CD4-positive, alpha-beta memory T cell (primary cell): ENCODE data around the gene ACOT7. TPM values are rescaled to one million over a fixed set of nuclear protein-coding genes. Genes with fewer than 3 reads are reported as not detected.

ENCODE experiments used
- CTCF ChIA-PET: fragments of 350-600 bp; sonication (Branson Sonifier 250); formaldehyde crosslinking; loops from one replicate; lab custom pipeline; 2021; ENCODE audit warnings: inconsistent platforms; ENCODE audit not compliant: partially characterized antibody; lab: Charles Lee
- POLR2A ChIA-PET: fragments of 350-600 bp; sonication (Branson Sonifier 250); formaldehyde crosslinking; loops from one replicate; lab custom pipeline; 2021; ENCODE audit not compliant: partially characterized antibody; lab: Charles Lee
- DNase-seq, 5 donors: peaks; one replicate each; pipeline versions ENCODE4 v3.0.0 to v3.0.0-alpha.2; 2020 to 2022; ENCODE audit warnings: mixed read lengths in 1 of 5
- H3K27ac ChIP-seq: one replicate; pipeline ENCODE4 v1.7.0; 2013; ENCODE audit warnings: low read depth, low read length
- H3K27me3 ChIP-seq: 2 replicates; pipeline ENCODE4 v1.7.0; 2013; ENCODE audit warnings: mild to moderate bottlenecking, low read length, moderate library complexity; ENCODE audit not compliant: insufficient read depth
- H3K36me3 ChIP-seq: 2 replicates; pipeline ENCODE4 v1.7.0; 2013; ENCODE audit warnings: mild to moderate bottlenecking, low read length, moderate library complexity; ENCODE audit not compliant: insufficient read depth
- H3K4me1 ChIP-seq: 2 replicates; pipeline ENCODE4 v1.7.0; 2013; ENCODE audit warnings: mild to moderate bottlenecking, low read length, moderate library complexity; ENCODE audit not compliant: insufficient read depth
- H3K4me3 ChIP-seq, 2 donors: one replicate each; pipeline ENCODE4 v1.7.0; 2013; ENCODE audit warnings: low read length in 2 of 2, mild to moderate bottlenecking in 1 of 2
- H3K9me3 ChIP-seq, 2 donors: one replicate each; pipeline ENCODE4 v1.7.0; 2013; ENCODE audit warnings: low read length in 2 of 2, control low read depth in 1 of 2; ENCODE audit not compliant: control insufficient read depth in 1 of 2
- H3K27ac Mint-ChIP-seq, 7 donors: one replicate each; pipeline ENCODE4 v1.8.0; 2020 to 2021; ENCODE audit warnings: mixed read lengths in 7 of 7, mild to moderate bottlenecking in 6 of 7, inconsistent platforms in 3 of 7, moderate library complexity in 3 of 7
- H3K27me3 Mint-ChIP-seq, 2 donors: one replicate each; pipeline ENCODE4 v1.8.0; 2020 to 2021; ENCODE audit warnings: mixed read lengths in 2 of 2
- H3K36me3 Mint-ChIP-seq, 2 donors: one replicate each; pipeline ENCODE4 v1.8.0; 2020 to 2021; ENCODE audit warnings: mixed read lengths in 2 of 2, inconsistent platforms in 1 of 2, mild to moderate bottlenecking in 1 of 2
- H3K4me1 Mint-ChIP-seq, 4 donors: one replicate each; pipeline ENCODE4 v1.8.0; 2020 to 2021; ENCODE audit warnings: mixed read lengths in 4 of 4, mild to moderate bottlenecking in 1 of 4
- H3K4me3 Mint-ChIP-seq, 8 donors: one replicate each; pipeline ENCODE4 v1.8.0; 2020 to 2021; ENCODE audit warnings: mixed read lengths in 8 of 8, mild to moderate bottlenecking in 7 of 8, moderate library complexity in 6 of 8, inconsistent platforms in 3 of 8
- H3K9me3 Mint-ChIP-seq, 8 donors: one replicate each; pipeline ENCODE4 v1.8.0; 2020 to 2021; ENCODE audit warnings: mixed read lengths in 8 of 8, mild to moderate bottlenecking in 5 of 8, inconsistent platforms in 3 of 8, moderate library complexity in 1 of 8
- intact Hi-C: fragments of 100-400 bp; cut with micrococcal nuclease; formaldehyde crosslinking; loops from one replicate; pipeline ENCODE4 v1.15.1; 2023
- polyA plus RNA-seq, 2 donors: library from polyadenylated mRNA; unstranded; fragments of 300-500 nt; fragmentation: Illumina TruSeq; gene quantifications; one replicate each; pipeline ENCODE4 v1.2.3, GENCODE V29; 2021
- total RNA-seq, 2 experiments: library from RNA; stranded (reverse); gene quantifications; one replicate each; pipeline ENCODE4 v1.2.3, GENCODE V29; 2021

Gene ACOT7
- total and polyA plus RNA-seq, 4 experiments from 2014 or later: 2.7 to 7.4 (median 4.8) TPM

DNA sequence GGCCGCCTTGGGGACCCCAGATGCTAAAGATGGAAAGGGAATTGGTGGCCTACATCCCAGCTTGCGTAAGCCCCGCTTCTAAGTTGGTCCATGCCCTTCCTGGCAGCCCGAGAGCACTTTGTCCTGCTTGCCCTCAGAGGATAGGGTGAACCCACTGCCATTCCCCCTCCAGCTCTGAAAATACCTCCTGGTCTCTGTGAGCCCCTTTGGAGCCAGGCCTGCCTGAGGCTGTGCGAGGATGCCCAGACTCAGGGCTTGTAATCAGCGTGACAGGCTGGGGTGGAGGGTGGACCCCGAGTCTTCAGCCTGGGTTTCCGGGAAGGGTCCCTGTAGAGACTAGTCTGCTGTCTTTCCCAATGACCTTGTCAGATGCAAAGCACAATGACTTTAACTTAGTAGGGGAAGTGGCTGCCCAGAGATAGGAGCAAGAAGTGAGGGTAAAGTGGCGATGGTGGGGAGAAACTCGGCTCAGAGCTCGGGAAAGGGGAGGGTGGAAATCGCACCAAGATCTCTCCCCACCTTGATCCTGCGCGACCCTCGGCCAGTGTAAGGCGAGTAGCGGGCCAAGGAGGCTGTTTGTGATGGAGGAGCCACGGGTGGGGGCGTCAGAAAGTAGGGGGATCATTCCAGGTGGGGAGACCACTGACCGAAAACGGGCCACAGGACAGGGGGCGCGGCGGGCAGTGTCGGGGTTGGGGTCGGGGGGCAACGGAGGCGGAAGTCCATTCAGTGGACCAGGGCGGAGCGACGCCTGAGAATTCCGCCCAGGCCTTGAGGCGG, 152.3 kb downstream of the ACOT7 start:
- ChIA-PET POLR2A (no interaction called here), CTCF (no interaction called here)
- peaks cover 34% of the 10 kb centered on the region for H3K27me3 ChIP-seq
- H3K9me3 Mint-ChIP-seq: no peaks in the 10 kb centered on the region
- H3K36me3 Mint-ChIP-seq: no peaks in the 10 kb centered on the region
- H3K27ac Mint-ChIP-seq: peak overlapping the region in 1 of 7 donors; percentile 4
- H3K27me3 Mint-ChIP-seq: peaks cover 23 to 25% of the 10 kb centered on the region in 2 donors
- intact Hi-C loops: loop anchor here (10.0 kb wide), 1 partner anchor 216 kb away; no protein-coding TSS in a partner anchor
- no peak overlapping the region for H3K27ac ChIP-seq
- H3K4me3 Mint-ChIP-seq: peak overlapping the region in 5 of 8 donors; percentile 9 to 45 (median 30)
- H3K4me1 ChIP-seq: peaks cover 16% of the 10 kb centered on the region
- H3K4me3 ChIP-seq: no peak overlapping the region
- H3K4me1 Mint-ChIP-seq: peaks cover 3 to 16% (median 7%) of the 10 kb centered on the region in 4 donors
- H3K9me3 ChIP-seq: no peaks in the 10 kb centered on the region
- no peaks in the 10 kb centered on the region for H3K36me3 ChIP-seq
- no peak for DNase-seq

DNA sequence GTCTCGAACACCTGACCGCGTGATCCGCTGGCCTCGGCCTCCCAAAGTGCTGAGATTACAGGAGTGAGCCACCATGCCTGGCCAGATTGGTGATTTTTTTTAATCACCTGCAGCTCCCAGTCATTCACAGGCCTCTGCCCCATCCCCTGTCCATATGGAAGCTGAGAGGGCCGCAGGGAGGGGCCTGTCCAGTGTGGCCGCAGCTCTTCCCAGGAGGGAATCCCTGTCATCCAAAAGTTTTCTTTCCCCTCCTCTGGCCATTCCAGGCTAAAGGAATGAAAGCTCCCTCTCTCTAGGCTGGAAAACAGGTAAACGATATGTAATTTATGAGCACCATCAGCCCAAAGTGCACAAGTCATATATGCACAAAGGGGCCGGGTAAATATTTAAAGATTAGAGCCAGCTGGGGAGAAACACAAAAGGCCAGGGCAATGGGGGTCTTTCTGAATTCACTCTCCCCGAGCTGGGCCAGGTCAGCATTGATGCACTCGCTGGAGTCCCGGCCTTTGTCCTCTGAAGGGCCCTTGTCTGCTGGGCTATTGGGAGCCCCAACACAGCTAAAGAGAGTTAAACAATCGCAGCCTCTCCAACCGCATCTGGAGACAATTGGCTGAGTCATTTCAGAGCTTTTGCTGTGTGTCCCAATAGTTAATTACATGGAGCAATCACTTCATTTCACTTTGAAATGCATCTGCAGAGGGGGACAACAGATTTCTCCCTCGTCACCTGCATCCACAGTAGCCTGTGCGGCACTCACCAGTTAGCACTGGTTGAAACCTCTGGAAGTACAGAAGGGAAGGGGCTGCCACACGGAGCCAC, 153.4 kb downstream of the ACOT7 start:
- intact Hi-C loops: loop anchor here (10.0 kb wide), 1 partner anchor 215 kb away; no protein-coding TSS in a partner anchor
- ChIA-PET POLR2A (no interaction called here), CTCF (interaction anchor here (0.9 kb wide), 1 partner anchor 36 kb away, joined by 3 read pairs; no protein-coding TSS in a partner anchor)
- Mint-ChIP-seq H3K36me3 (no peaks in the 10 kb centered on the region), H3K27ac (no peak overlapping the region), H3K4me3 (peak overlapping the region in 1 of 8 donors; percentile 10), H3K4me1 (peaks cover 3 to 16% (median 6%) of the 10 kb centered on the region in 4 donors), H3K27me3 (peaks cover 22 to 24% of the 10 kb centered on the region in 2 donors), H3K9me3 (peaks cover 0 to 3% (median 0%) of the 10 kb centered on the region in 8 donors)
- Histone ChIP-seq H3K27ac (no peak overlapping the region), H3K9me3 (no peaks in the 10 kb centered on the region), H3K27me3 (peaks cover 31% of the 10 kb centered on the region), H3K4me1 (peaks cover 7% of the 10 kb centered on the region), H3K36me3 (no peaks in the 10 kb centered on the region), H3K4me3 (no peak overlapping the region)
- no peak for DNase-seq

DNA sequence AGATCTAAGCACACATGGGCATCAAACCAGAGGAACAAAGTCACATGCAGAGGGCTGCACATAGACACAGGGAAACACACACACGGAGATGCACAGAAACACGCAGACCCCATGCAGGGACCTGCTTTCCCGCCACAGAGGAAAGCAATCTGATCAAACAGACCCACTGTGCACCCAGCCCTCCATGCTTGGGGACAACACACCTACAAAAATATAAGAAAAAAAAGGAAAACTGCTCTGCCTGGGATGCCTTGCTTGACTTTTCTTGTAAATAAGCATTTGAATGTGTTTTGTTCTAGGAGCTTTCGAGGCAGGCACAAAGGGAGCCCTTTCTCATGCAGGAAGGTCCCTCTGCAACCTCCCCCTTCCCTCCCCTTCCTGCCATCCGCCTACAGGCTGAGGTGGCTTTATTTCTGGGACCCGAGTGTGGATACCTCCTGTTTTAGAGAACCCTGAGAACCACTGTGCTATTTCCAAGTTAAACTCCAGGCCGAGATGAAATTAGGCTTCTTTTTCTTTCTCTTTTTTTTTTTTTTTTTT, 154.3 kb downstream of the ACOT7 start:
- intact Hi-C loops: no loop called here
- peak overlapping the region in 1 of 7 donors; percentile 65 for H3K27ac Mint-ChIP-seq

DNA sequence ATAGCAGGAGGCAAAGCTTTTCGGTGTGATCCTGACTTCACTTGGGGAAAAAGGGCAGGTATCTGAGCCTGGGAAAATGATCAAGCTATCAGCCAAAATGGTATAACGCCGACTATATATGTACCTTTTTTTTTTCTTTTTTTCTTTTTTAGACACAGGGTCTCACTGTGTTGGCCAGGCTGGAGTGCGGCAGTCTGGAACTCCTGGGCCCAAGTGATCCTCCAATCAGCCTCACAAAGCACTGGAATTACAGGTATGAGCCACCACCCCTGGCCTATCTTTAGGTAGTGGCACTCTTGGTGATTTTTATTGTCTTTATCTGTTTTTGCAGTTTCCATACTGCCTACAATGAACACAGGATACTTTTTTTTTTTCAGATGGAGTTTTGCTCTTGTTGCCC, 156.5 kb downstream of the ACOT7 start:
- Mint-ChIP-seq H3K9me3 (peaks cover 0 to 3% (median 0%) of the 10 kb centered on the region in 8 donors), H3K27me3 (peaks cover 11 to 19% of the 10 kb centered on the region in 2 donors), H3K27ac (peak overlapping the region in 1 of 7 donors; percentile 58), H3K4me1 (peaks cover 9 to 24% (median 18%) of the 10 kb centered on the region in 4 donors), H3K4me3 (peak overlapping the region in 7 of 8 donors; percentile 20 to 69 (median 49)), H3K36me3 (peaks cover 13 to 14% of the 10 kb centered on the region in 2 donors)
- CTCF ChIA-PET: interaction anchor here (1.0 to 3.8 kb wide), 4 partner anchors 10 to 168 kb away, joined by 3 to 20 read pairs (median 7); partner anchors contain the start of gene RNF207
- POLR2A ChIA-PET: no interaction called here
- Histone ChIP-seq H3K27ac (no peak overlapping the region), H3K36me3 (peaks cover 8% of the 10 kb centered on the region), H3K4me3 (no peak overlapping the region), H3K9me3 (no peaks in the 10 kb centered on the region), H3K4me1 (peaks cover 15% of the 10 kb centered on the region), H3K27me3 (peaks cover 18% of the 10 kb centered on the region)
- DNase-seq: no peak
- intact Hi-C loops: no loop called here

More for the DNA sequence above, 154.3 kb downstream of the ACOT7 start:
- CTCF ChIA-PET: interaction anchor here (0.7 to 2.6 kb wide), 2 partner anchors 8 to 88 kb away, joined by 3 to 11 read pairs; no protein-coding TSS in a partner anchor
- no peak overlapping the region for H3K27ac ChIP-seq
- no peak overlapping the region for H3K4me3 ChIP-seq
- DNase-seq: no peak
- H3K9me3 ChIP-seq: no peaks in the 10 kb centered on the region
- H3K27me3 Mint-ChIP-seq: peaks cover 19 to 24% of the 10 kb centered on the region in 2 donors
- H3K4me3 Mint-ChIP-seq: no peak overlapping the region
- H3K36me3 ChIP-seq: no peaks in the 10 kb centered on the region
- H3K4me1 ChIP-seq: peaks cover 15% of the 10 kb centered on the region
- H3K9me3 Mint-ChIP-seq: peaks cover 0 to 3% (median 0%) of the 10 kb centered on the region in 8 donors
- H3K4me1 Mint-ChIP-seq: peaks cover 5 to 21% (median 12%) of the 10 kb centered on the region in 4 donors
- POLR2A ChIA-PET: no interaction called here
- peaks cover 26% of the 10 kb centered on the region for H3K27me3 ChIP-seq
- H3K36me3 Mint-ChIP-seq: no peaks in the 10 kb centered on the region

DNA sequence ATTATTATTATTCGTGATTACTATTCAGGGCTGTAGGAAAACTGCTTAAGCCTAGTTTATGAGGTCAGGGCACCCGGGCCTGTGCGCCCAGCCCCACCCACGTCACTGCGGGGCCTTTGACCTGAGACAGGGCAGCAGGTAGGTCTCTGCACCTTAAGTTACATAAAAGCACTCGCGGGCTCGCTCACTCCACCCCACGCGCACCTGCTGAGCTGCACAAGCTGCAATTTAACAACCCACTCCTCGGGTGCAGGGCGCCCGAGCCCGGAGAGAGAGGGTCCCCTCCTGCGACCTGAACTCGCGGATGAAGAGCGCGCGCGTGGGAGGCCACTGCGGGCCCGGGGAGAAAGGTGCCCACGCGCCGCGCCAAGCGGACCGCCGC, 158.3 kb downstream of the ACOT7 start:
- no peaks in the 10 kb centered on the region for H3K9me3 ChIP-seq
- intact Hi-C loops: loop anchor here (1.0 kb wide), 2 partner anchors 36 to 158 kb away; partner anchors contain the start of genes ACOT7 and RPL22
- H3K36me3 Mint-ChIP-seq: peaks cover 21 to 23% of the 10 kb centered on the region in 2 donors
- ChIA-PET POLR2A (interaction anchor here (0.8 to 1.5 kb wide), 5 partner anchors 9 to 209 kb away, joined by 3 to 5 read pairs (median 3); partner anchors contain the start of gene RNF207), CTCF (interaction anchor here (1.1 to 3.8 kb wide), 3 partner anchors 10 to 30 kb away, joined by 4 to 20 read pairs (median 6); partner anchors contain the start of gene RNF207)
- H3K27me3 ChIP-seq: peaks cover 5% of the 10 kb centered on the region
- H3K4me3 ChIP-seq: peak overlapping the region; percentile 60 to 86
- peak in 1 of 5 donors; percentile 17 for DNase-seq
- peaks cover 0 to 3% (median 0%) of the 10 kb centered on the region in 8 donors for H3K9me3 Mint-ChIP-seq
- H3K4me1 ChIP-seq: peaks cover 11% of the 10 kb centered on the region
- H3K4me1 Mint-ChIP-seq: peaks cover 6 to 16% (median 12%) of the 10 kb centered on the region in 4 donors
- peaks cover 3 to 9% of the 10 kb centered on the region in 2 donors for H3K27me3 Mint-ChIP-seq
- peak overlapping the region; percentile 84 to 93 (median 88) for H3K4me3 Mint-ChIP-seq
- H3K36me3 ChIP-seq: peaks cover 8% of the 10 kb centered on the region
- peak overlapping the region; percentile 42 for H3K27ac ChIP-seq
- peak overlapping the region; percentile 15 to 84 (median 57) for H3K27ac Mint-ChIP-seq

DNA sequence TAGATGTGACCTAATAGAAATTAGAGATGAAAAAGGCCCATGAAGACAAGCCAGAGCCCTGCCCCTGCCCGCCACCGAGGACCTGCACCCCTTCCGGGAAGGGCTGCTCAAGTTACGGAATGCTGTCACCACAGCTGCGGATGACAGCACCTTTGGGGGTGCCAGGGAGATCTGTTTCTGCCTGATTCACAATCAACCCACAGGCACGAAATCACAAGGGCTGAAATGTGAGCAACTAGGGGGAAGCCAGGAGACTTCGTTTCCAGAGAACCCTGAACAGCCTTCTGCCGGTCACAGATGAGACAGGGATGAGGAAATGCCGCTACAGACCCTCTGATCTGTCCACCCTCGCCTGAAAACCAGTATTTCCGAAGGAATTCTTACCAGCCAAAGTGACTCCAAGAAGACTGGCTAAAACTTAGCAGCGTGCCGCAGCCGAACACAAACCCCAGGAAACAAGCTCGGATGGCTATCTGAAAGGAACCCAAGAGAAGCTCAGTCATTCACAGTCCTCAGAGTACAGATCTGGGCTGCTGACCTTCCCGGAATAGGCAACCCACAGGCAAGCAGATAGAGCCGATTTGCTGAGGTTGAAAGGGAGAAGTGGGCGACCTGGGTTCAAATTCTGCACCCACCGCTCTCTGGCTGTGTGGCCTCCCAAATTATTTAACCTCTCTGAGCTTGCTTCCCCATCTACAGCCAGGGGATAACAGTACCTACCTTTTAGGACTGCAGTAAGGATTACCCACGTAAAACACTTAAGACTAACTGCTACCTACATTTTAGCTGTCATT, 158.9 kb downstream of the ACOT7 start:
- CTCF ChIA-PET: interaction anchor here (1.1 to 3.8 kb wide), 2 partner anchors 12 to 29 kb away, joined by 4 to 20 read pairs; partner anchors contain the start of gene RNF207
- H3K4me1 ChIP-seq: peaks cover 11% of the 10 kb centered on the region
- H3K9me3 Mint-ChIP-seq: peaks cover 0 to 3% (median 0%) of the 10 kb centered on the region in 8 donors
- POLR2A ChIA-PET: interaction anchor here (0.8 to 1.5 kb wide), 5 partner anchors 10 to 209 kb away, joined by 3 to 5 read pairs (median 3); partner anchors contain the start of gene RNF207
- peaks cover 8% of the 10 kb centered on the region for H3K36me3 ChIP-seq
- DNase-seq: no peak
- peaks cover 2 to 3% of the 10 kb centered on the region in 2 donors for H3K27me3 Mint-ChIP-seq
- H3K9me3 ChIP-seq: no peaks in the 10 kb centered on the region
- H3K27ac Mint-ChIP-seq: peak overlapping the region in 6 of 7 donors; percentile 52 to 84 (median 72)
- H3K27ac ChIP-seq: peak overlapping the region; percentile 42
- intact Hi-C loops: loop anchor here (1.0 kb wide), 2 partner anchors 35 to 159 kb away; partner anchors contain the start of genes ACOT7 and RPL22
- H3K4me1 Mint-ChIP-seq: peaks cover 6 to 16% (median 12%) of the 10 kb centered on the region in 4 donors
- H3K27me3 ChIP-seq: no peaks in the 10 kb centered on the region
- H3K36me3 Mint-ChIP-seq: peaks cover 23 to 24% of the 10 kb centered on the region in 2 donors
- H3K4me3 ChIP-seq: peak overlapping the region; percentile 60 to 86
- peak overlapping the region; percentile 84 to 93 (median 88) for H3K4me3 Mint-ChIP-seq
